ENCODE measurements around the gene IFI27L2.

IFI27L2 gene

GRCh38 chr14:94172545-94172944, 43.1 kb upstream of the IFI27L2 start:
- TF ChIP-seq SIN3A (IDR thresholded peaks at IDR 0.05; ENCODE audit: borderline replicate concordance, insufficient read depth, low read length) = no peak
- TF ChIP-seq FOXP2 (optimal IDR thresholded peaks at IDR 0.05; ENCODE audit: borderline replicate concordance, extremely low read depth, extremely low read length, insufficient read depth) = no peak
- no peak for TF ChIP-seq TAF1 (IDR thresholded peaks at IDR 0.05; ENCODE audit: borderline replicate concordance, insufficient read depth, low read length)

DNA sequence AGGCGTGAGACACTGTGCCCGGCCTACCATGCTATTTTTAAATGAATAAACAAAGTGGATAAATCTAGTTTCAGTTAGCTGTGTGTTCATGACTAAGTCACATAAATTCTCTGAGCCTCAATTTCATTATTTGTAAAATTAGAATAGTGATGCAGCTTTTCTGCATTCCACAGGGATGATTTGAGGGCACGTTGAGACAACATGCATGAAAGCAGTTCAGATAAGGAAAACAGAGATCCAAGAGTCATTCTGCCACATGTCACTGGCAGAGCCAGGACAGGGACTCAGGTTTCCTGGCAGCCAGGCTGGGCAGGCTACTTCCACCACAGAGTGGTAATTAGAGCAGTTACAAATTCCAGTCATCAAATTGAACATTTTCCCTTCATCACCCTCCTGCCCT, 41.8 kb upstream of the IFI27L2 start:
- TF ChIP-seq FOXP2 (optimal IDR thresholded peaks at IDR 0.05; ENCODE audit: borderline replicate concordance, extremely low read depth, extremely low read length, insufficient read depth) = no peak
- TF ChIP-seq TAF1 (IDR thresholded peaks at IDR 0.05; ENCODE audit: borderline replicate concordance, insufficient read depth, low read length) = no peak
- TF ChIP-seq SIN3A (IDR thresholded peaks at IDR 0.05; ENCODE audit: borderline replicate concordance, insufficient read depth, low read length) = no peak
- no peak for TF ChIP-seq POLR2AphosphoS5 (IDR thresholded peaks at IDR 0.05; ENCODE audit: low read depth, low read length)
- TF ChIP-seq, protein P1, sequence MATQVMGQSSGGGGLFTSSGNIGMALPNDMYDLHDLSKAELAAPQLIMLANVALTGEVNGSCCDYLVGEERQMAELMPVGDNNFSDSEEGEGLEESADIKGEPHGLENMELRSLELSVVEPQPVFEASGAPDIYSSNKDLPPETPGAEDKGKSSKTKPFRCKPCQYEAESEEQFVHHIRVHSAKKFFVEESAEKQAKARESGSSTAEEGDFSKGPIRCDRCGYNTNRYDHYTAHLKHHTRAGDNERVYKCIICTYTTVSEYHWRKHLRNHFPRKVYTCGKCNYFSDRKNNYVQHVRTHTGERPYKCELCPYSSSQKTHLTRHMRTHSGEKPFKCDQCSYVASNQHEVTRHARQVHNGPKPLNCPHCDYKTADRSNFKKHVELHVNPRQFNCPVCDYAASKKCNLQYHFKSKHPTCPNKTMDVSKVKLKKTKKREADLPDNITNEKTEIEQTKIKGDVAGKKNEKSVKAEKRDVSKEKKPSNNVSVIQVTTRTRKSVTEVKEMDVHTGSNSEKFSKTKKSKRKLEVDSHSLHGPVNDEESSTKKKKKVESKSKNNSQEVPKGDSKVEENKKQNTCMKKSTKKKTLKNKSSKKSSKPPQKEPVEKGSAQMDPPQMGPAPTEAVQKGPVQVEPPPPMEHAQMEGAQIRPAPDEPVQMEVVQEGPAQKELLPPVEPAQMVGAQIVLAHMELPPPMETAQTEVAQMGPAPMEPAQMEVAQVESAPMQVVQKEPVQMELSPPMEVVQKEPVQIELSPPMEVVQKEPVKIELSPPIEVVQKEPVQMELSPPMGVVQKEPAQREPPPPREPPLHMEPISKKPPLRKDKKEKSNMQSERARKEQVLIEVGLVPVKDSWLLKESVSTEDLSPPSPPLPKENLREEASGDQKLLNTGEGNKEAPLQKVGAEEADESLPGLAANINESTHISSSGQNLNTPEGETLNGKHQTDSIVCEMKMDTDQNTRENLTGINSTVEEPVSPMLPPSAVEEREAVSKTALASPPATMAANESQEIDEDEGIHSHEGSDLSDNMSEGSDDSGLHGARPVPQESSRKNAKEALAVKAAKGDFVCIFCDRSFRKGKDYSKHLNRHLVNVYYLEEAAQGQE (IDR thresholded peaks at IDR 0.05; ENCODE audit: insufficient read depth in 1 of 2, low read depth in 2 of 2, low read length in 2 of 2) = no peak

- no peak for TF ChIP-seq FOXP2 (optimal IDR thresholded peaks at IDR 0.05; ENCODE audit: borderline replicate concordance, extremely low read depth, extremely low read length, insufficient read depth)
- TF ChIP-seq, protein P1 (IDR thresholded peaks at IDR 0.05; ENCODE audit: insufficient read depth in 1 of 2, low read depth in 2 of 2, low read length in 2 of 2) = no peak
- TF ChIP-seq POLR2AphosphoS5 (IDR thresholded peaks at IDR 0.05; ENCODE audit: low read depth, low read length) = no peak
- no peak for TF ChIP-seq TAF1 (IDR thresholded peaks at IDR 0.05; ENCODE audit: borderline replicate concordance, insufficient read depth, low read length)
- no peak for TF ChIP-seq SIN3A (IDR thresholded peaks at IDR 0.05; ENCODE audit: borderline replicate concordance, insufficient read depth, low read length)
These were observed 40.7 kb upstream of the IFI27L2 start for GRCh38 chr14:94170136-94170535.

GRCh38 chr14:94165744-94166143, 36.3 kb upstream of the IFI27L2 start:
- TF ChIP-seq SIN3A (IDR thresholded peaks at IDR 0.05; ENCODE audit: borderline replicate concordance, insufficient read depth, low read length) (no peak), FOXP2 (optimal IDR thresholded peaks at IDR 0.05; ENCODE audit: borderline replicate concordance, extremely low read depth, extremely low read length, insufficient read depth) (no peak), POLR2AphosphoS5 (IDR thresholded peaks at IDR 0.05; ENCODE audit: low read depth, low read length) (no peak), TAF1 (IDR thresholded peaks at IDR 0.05; ENCODE audit: borderline replicate concordance, insufficient read depth, low read length) (no peak)
- TF ChIP-seq, protein P1 (IDR thresholded peaks at IDR 0.05; ENCODE audit: insufficient read depth in 1 of 2, low read depth in 2 of 2, low read length in 2 of 2) = no peak

- TF ChIP-seq SIN3A (IDR thresholded peaks at IDR 0.05; ENCODE audit: borderline replicate concordance, insufficient read depth, low read length) (no peak), FOXP2 (optimal IDR thresholded peaks at IDR 0.05; ENCODE audit: borderline replicate concordance, extremely low read depth, extremely low read length, insufficient read depth) (no peak), POLR2AphosphoS5 (IDR thresholded peaks at IDR 0.05; ENCODE audit: low read depth, low read length) (no peak), TAF1 (IDR thresholded peaks at IDR 0.05; ENCODE audit: borderline replicate concordance, insufficient read depth, low read length) (no peak)
- TF ChIP-seq, protein P1 (IDR thresholded peaks at IDR 0.05; ENCODE audit: insufficient read depth in 1 of 2, low read depth in 2 of 2, low read length in 2 of 2) = no peak
These were observed 35.5 kb upstream of the IFI27L2 start for GRCh38 chr14:94164685-94165431.
